WTC11 (cell line): ENCODE data around the gene ZFAND3. TPM values are rescaled to one million over a fixed set of nuclear protein-coding genes. Genes with fewer than 3 reads are reported as not detected.

Experiments
- ATAC-seq: fragments of 200-7000 bp; cut with Tn5 transposase; 2 replicates; pipeline ENCODE4 v1.10.0; 2021; ENCODE audit warnings: mild to moderate bottlenecking, moderate library complexity
- CTCF ChIA-PET: fragments of 300-600 bp; sonication (Branson Sonifier 250); formaldehyde crosslinking; loops from one replicate; lab custom pipeline; 2021; ENCODE audit warnings: antibody characterized with exemption; lab: Charles Lee
- POLR2A ChIA-PET: fragments of 350-600 bp; sonication (Branson Sonifier 250); formaldehyde crosslinking; loops from one replicate; lab custom pipeline; 2021; ENCODE audit warnings: antibody characterized with exemption; lab: Charles Lee
- DNase-seq: peaks from one replicate; pipeline ENCODE4 v3.0.0; 2021; ENCODE audit warnings: low spot score
- H3K27ac Mint-ChIP-seq: 2 replicates; pipeline ENCODE4 v1.8.0; 2021; ENCODE audit warnings: mixed read lengths
- H3K27me3 Mint-ChIP-seq: 2 replicates; pipeline ENCODE4 v1.8.0; 2021; ENCODE audit warnings: low read depth, mild to moderate bottlenecking, moderate library complexity, mixed read lengths
- H3K36me3 Mint-ChIP-seq: 2 replicates; pipeline ENCODE4 v1.8.0; 2021; ENCODE audit warnings: mixed read lengths
- H3K4me1 Mint-ChIP-seq: 2 replicates; pipeline ENCODE4 v1.8.0; 2022; ENCODE audit warnings: mixed read lengths
- H3K4me3 Mint-ChIP-seq: 2 replicates; pipeline ENCODE4 v1.8.0; 2021; ENCODE audit warnings: mild to moderate bottlenecking, moderate library complexity, mixed read lengths
- H3K9me3 Mint-ChIP-seq: 2 replicates; pipeline ENCODE4 v1.8.0; 2021; ENCODE audit warnings: mixed read lengths
- JUN ChIP-seq: sonication (generic); formaldehyde crosslinking; IDR thresholded peaks from 2 replicates; pipeline ENCODE4 v1.8.0; 2023; ENCODE audit warnings: mild to moderate bottlenecking, missing genetic modification reagents
- MXD4 ChIP-seq: fragments of 250-450 bp; sonication (Bioruptor Pico); IDR thresholded peaks from 2 replicates; pipeline ENCODE4 v1.8.0; 2021; ENCODE audit warnings: mild to moderate bottlenecking, moderate library complexity, borderline replicate concordance
- OVOL2 ChIP-seq: fragments of 250-450 bp; sonication (Bioruptor Pico); IDR thresholded peaks from 2 replicates; pipeline ENCODE4 v1.9.0; 2021; ENCODE audit warnings: mild to moderate bottlenecking, borderline replicate concordance
- PRRX2 ChIP-seq: fragments of 250-450 bp; sonication (Bioruptor Pico); IDR thresholded peaks from 2 replicates; pipeline ENCODE4 v1.8.0; 2021; ENCODE audit warnings: mild to moderate bottlenecking
- RELA ChIP-seq: sonication (generic); formaldehyde crosslinking; IDR thresholded peaks from 2 replicates; pipeline ENCODE4 v1.8.1; 2022; ENCODE audit warnings: missing genetic modification reagents, mild to moderate bottlenecking, borderline replicate concordance
- ZBTB21 ChIP-seq: sonication (generic); formaldehyde crosslinking; IDR thresholded peaks from 2 replicates; pipeline ENCODE4 v1.8.1; 2023; ENCODE audit warnings: mild to moderate bottlenecking, missing genetic modification reagents, borderline replicate concordance
- ZNF138 ChIP-seq: sonication (generic); formaldehyde crosslinking; conservative IDR thresholded peaks from 2 replicates; pipeline ENCODE4 v1.8.1; 2022; ENCODE audit warnings: mild to moderate bottlenecking, moderate library complexity, missing genetic modification reagents
- ZNF396 ChIP-seq: fragments of 250-450 bp; sonication (Bioruptor Pico); IDR thresholded peaks from 2 replicates; pipeline ENCODE4 v1.8.0; 2021; ENCODE audit warnings: mild to moderate bottlenecking, moderate library complexity, borderline replicate concordance
- total RNA-seq: library from RNA; stranded (reverse); gene quantifications from 3 replicates; pipeline ENCODE4 v1.2.3, GENCODE V29; 2021
- TF ChIP-seq, protein P1 (sequence below): sonication (generic); formaldehyde crosslinking; IDR thresholded peaks from 2 replicates; pipeline ENCODE4 v1.8.0; 2023; ENCODE audit warnings: missing genetic modification reagents
- TF ChIP-seq, protein P2 (sequence below): sonication (generic); formaldehyde crosslinking; IDR thresholded peaks from 2 replicates; pipeline ENCODE4 v1.8.0; 2022; ENCODE audit warnings: missing genetic modification reagents
- TF ChIP-seq, protein P3 (sequence below): sonication (generic); formaldehyde crosslinking; IDR thresholded peaks from 2 replicates; pipeline ENCODE4 v1.8.1; 2022; ENCODE audit warnings: low read depth, mild to moderate bottlenecking, moderate library complexity, missing genetic modification reagents, borderline replicate concordance
- TF ChIP-seq, protein P4 (sequence below): sonication (generic); formaldehyde crosslinking; IDR thresholded peaks from 2 replicates; pipeline ENCODE4 v1.8.0; 2022; ENCODE audit warnings: mild to moderate bottlenecking, missing genetic modification reagents
- TF ChIP-seq, protein P5 (sequence below): fragments of 200-600 bp; IDR thresholded peaks from 2 replicates; pipeline ENCODE4 v1.8.0; 2022; ENCODE audit warnings: antibody characterized with exemption
- TF ChIP-seq, protein P6 (sequence below): sonication (generic); formaldehyde crosslinking; IDR thresholded peaks from 2 replicates; pipeline ENCODE4 v1.8.0; 2023; ENCODE audit warnings: missing genetic modification reagents, mild to moderate bottlenecking, borderline replicate concordance
- TF ChIP-seq, protein P7 (sequence below): sonication (generic); formaldehyde crosslinking; IDR thresholded peaks from 2 replicates; pipeline ENCODE4 v1.8.0; 2022; ENCODE audit warnings: mild to moderate bottlenecking, missing genetic modification reagents
- TF ChIP-seq, protein P8 (sequence below): sonication (generic); formaldehyde crosslinking; IDR thresholded peaks from 2 replicates; pipeline ENCODE4 v1.8.1; 2022; ENCODE audit warnings: low read depth, missing genetic modification reagents, borderline replicate concordance

Gene ZFAND3
- total RNA-seq, 1 experiment from 2014 or later: 50.3 TPM

DNA sequence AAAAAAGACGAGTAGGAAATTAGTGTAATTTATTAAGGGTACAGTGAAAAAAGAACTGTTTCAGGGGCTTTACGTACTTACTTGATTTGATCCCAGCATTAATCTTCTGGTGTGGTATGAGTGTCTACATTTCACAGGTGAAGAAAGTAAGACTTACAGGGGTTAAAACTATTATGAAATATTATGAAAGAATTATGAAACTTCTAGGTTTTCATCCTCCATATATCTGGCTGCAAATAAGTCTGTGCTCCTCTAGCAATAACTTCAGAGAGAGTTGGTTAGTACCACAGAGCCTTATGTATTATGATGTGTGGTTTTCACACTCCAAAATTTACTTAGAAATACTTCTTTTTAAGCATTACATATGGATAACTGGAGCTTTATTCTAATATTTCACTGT is 41.9 kb downstream of the ZFAND3 start:
- no peaks in the 10 kb centered on the region for H3K9me3 Mint-ChIP-seq
- CTCF ChIA-PET: interaction anchor here (0.9 kb wide), 1 partner anchor 120 kb away, joined by 3 read pairs; no protein-coding TSS in a partner anchor
- POLR2A ChIA-PET: no interaction called here

DNA sequence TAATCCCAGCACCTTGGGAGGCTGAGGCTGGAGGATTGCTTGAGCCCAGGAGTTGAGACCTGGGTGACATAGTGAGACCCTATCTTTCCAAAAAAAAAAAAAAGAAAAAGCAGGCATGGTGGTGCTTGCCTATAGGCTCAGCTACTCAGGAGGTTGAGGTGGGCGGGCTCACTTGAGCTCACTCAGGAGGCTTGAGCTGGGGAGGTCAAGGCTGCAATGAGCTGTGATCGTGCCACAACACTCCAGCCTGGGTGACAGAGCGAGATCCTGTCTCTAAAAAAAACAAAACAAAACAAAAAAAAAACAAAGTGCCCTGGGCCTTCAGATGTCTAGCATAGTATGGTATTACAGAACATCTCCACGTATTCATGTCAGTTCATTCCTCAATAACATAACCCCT is 42.9 kb downstream of the ZFAND3 start:
- CTCF ChIA-PET: interaction anchor here (0.6 to 1.1 kb wide), 2 partner anchors 8 to 44 kb away, joined by 3 to 4 read pairs; no protein-coding TSS in a partner anchor
- Mint-ChIP-seq H3K4me1 (peaks cover 24% of the 10 kb centered on the region), H3K27me3 (no peaks in the 10 kb centered on the region), H3K9me3 (no peaks in the 10 kb centered on the region), H3K36me3 (no peaks in the 10 kb centered on the region), H3K27ac (no peak overlapping the region), H3K4me3 (no peak overlapping the region)
- ATAC-seq (peak; percentile 78), DNase-seq (no peak)
- POLR2A ChIA-PET: no interaction called here
- TF ChIP-seq ZBTB21: no peak
- TF ChIP-seq MXD4 (CRISPR knock-in tag): no peak
- TF ChIP-seq, protein P1, sequence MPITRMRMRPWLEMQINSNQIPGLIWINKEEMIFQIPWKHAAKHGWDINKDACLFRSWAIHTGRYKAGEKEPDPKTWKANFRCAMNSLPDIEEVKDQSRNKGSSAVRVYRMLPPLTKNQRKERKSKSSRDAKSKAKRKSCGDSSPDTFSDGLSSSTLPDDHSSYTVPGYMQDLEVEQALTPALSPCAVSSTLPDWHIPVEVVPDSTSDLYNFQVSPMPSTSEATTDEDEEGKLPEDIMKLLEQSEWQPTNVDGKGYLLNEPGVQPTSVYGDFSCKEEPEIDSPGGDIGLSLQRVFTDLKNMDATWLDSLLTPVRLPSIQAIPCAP (CRISPR knock-in tag): no peak
- TF ChIP-seq, protein P2, sequence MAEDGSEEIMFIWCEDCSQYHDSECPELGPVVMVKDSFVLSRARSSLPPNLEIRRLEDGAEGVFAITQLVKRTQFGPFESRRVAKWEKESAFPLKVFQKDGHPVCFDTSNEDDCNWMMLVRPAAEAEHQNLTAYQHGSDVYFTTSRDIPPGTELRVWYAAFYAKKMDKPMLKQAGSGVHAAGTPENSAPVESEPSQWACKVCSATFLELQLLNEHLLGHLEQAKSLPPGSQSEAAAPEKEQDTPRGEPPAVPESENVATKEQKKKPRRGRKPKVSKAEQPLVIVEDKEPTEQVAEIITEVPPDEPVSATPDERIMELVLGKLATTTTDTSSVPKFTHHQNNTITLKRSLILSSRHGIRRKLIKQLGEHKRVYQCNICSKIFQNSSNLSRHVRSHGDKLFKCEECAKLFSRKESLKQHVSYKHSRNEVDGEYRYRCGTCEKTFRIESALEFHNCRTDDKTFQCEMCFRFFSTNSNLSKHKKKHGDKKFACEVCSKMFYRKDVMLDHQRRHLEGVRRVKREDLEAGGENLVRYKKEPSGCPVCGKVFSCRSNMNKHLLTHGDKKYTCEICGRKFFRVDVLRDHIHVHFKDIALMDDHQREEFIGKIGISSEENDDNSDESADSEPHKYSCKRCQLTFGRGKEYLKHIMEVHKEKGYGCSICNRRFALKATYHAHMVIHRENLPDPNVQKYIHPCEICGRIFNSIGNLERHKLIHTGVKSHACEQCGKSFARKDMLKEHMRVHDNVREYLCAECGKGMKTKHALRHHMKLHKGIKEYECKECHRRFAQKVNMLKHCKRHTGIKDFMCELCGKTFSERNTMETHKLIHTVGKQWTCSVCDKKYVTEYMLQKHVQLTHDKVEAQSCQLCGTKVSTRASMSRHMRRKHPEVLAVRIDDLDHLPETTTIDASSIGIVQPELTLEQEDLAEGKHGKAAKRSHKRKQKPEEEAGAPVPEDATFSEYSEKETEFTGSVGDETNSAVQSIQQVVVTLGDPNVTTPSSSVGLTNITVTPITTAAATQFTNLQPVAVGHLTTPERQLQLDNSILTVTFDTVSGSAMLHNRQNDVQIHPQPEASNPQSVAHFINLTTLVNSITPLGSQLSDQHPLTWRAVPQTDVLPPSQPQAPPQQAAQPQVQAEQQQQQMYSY (CRISPR knock-in tag): no peak

More for the DNA sequence above, 41.9 kb downstream of the ZFAND3 start:
- Mint-ChIP-seq H3K4me3 (no peak overlapping the region), H3K27me3 (no peaks in the 10 kb centered on the region), H3K36me3 (no peaks in the 10 kb centered on the region), H3K4me1 (peaks cover 17% of the 10 kb centered on the region), H3K27ac (peak overlapping the region; percentile 19; the same call in 1 of the 2 replicates)
- no peak for DNase-seq
- TF ChIP-seq RELA (no peak), ZNF396 (CRISPR knock-in tag) (no peak), ZNF138 (CRISPR knock-in tag) (no peak), OVOL2 (CRISPR knock-in tag) (no peak), JUN (CRISPR knock-in tag) (no peak), PRRX2 (no peak)
- TF ChIP-seq, protein P3, sequence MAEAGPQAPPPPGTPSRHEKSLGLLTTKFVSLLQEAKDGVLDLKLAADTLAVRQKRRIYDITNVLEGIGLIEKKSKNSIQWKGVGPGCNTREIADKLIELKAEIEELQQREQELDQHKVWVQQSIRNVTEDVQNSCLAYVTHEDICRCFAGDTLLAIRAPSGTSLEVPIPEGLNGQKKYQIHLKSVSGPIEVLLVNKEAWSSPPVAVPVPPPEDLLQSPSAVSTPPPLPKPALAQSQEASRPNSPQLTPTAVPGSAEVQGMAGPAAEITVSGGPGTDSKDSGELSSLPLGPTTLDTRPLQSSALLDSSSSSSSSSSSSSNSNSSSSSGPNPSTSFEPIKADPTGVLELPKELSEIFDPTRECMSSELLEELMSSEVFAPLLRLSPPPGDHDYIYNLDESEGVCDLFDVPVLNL (CRISPR knock-in tag): no peak
- TF ChIP-seq, protein P4, sequence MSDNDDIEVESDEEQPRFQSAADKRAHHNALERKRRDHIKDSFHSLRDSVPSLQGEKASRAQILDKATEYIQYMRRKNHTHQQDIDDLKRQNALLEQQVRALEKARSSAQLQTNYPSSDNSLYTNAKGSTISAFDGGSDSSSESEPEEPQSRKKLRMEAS (CRISPR knock-in tag): no peak
- TF ChIP-seq, protein P5, sequence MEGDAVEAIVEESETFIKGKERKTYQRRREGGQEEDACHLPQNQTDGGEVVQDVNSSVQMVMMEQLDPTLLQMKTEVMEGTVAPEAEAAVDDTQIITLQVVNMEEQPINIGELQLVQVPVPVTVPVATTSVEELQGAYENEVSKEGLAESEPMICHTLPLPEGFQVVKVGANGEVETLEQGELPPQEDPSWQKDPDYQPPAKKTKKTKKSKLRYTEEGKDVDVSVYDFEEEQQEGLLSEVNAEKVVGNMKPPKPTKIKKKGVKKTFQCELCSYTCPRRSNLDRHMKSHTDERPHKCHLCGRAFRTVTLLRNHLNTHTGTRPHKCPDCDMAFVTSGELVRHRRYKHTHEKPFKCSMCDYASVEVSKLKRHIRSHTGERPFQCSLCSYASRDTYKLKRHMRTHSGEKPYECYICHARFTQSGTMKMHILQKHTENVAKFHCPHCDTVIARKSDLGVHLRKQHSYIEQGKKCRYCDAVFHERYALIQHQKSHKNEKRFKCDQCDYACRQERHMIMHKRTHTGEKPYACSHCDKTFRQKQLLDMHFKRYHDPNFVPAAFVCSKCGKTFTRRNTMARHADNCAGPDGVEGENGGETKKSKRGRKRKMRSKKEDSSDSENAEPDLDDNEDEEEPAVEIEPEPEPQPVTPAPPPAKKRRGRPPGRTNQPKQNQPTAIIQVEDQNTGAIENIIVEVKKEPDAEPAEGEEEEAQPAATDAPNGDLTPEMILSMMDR: no peak
- TF ChIP-seq, protein P6, sequence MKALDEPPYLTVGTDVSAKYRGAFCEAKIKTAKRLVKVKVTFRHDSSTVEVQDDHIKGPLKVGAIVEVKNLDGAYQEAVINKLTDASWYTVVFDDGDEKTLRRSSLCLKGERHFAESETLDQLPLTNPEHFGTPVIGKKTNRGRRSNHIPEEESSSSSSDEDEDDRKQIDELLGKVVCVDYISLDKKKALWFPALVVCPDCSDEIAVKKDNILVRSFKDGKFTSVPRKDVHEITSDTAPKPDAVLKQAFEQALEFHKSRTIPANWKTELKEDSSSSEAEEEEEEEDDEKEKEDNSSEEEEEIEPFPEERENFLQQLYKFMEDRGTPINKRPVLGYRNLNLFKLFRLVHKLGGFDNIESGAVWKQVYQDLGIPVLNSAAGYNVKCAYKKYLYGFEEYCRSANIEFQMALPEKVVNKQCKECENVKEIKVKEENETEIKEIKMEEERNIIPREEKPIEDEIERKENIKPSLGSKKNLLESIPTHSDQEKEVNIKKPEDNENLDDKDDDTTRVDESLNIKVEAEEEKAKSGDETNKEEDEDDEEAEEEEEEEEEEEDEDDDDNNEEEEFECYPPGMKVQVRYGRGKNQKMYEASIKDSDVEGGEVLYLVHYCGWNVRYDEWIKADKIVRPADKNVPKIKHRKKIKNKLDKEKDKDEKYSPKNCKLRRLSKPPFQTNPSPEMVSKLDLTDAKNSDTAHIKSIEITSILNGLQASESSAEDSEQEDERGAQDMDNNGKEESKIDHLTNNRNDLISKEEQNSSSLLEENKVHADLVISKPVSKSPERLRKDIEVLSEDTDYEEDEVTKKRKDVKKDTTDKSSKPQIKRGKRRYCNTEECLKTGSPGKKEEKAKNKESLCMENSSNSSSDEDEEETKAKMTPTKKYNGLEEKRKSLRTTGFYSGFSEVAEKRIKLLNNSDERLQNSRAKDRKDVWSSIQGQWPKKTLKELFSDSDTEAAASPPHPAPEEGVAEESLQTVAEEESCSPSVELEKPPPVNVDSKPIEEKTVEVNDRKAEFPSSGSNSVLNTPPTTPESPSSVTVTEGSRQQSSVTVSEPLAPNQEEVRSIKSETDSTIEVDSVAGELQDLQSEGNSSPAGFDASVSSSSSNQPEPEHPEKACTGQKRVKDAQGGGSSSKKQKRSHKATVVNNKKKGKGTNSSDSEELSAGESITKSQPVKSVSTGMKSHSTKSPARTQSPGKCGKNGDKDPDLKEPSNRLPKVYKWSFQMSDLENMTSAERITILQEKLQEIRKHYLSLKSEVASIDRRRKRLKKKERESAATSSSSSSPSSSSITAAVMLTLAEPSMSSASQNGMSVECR: no peak
- TF ChIP-seq, protein P7, sequence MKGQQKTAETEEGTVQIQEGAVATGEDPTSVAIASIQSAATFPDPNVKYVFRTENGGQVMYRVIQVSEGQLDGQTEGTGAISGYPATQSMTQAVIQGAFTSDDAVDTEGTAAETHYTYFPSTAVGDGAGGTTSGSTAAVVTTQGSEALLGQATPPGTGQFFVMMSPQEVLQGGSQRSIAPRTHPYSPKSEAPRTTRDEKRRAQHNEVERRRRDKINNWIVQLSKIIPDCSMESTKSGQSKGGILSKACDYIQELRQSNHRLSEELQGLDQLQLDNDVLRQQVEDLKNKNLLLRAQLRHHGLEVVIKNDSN (CRISPR knock-in tag): no peak
- TF ChIP-seq, protein P8, sequence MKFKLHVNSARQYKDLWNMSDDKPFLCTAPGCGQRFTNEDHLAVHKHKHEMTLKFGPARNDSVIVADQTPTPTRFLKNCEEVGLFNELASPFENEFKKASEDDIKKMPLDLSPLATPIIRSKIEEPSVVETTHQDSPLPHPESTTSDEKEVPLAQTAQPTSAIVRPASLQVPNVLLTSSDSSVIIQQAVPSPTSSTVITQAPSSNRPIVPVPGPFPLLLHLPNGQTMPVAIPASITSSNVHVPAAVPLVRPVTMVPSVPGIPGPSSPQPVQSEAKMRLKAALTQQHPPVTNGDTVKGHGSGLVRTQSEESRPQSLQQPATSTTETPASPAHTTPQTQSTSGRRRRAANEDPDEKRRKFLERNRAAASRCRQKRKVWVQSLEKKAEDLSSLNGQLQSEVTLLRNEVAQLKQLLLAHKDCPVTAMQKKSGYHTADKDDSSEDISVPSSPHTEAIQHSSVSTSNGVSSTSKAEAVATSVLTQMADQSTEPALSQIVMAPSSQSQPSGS (CRISPR knock-in tag): no peak
- ATAC-seq: no peak
